OCI-LY3 (cell line): ENCODE measurements around the gene DOCK2.

Experiments
- H2AFZ ChIP-seq: fragments of 200-600, 300-600 bp; shearing (Covaris generic); 2 replicates; pipeline ENCODE4 v1.6.0; 2014; ENCODE audit warnings: antibody characterized with exemption, low read depth, low read length
- H3K27ac ChIP-seq: fragments of 200-600, 300-600 bp; sonication (generic); 2 replicates; pipeline ENCODE4 v1.5.1; 2014; ENCODE audit warnings: mild to moderate bottlenecking, low read length, moderate library complexity, mixed read lengths
- H3K27me3 ChIP-seq: fragments of 200-600, 300-600 bp; sonication (generic); 2 replicates; pipeline ENCODE4 v1.6.1; 2014; ENCODE audit warnings: low read depth, low read length, mixed read lengths
- H3K36me3 ChIP-seq: fragments of 200-600, 300-600 bp; sonication (generic); replicated peaks from 2 replicates; pipeline ENCODE3; 2014; ENCODE audit warnings: low read depth, low read length, mixed read lengths
- H3K4me1 ChIP-seq: fragments of 300-600, 200-600 bp; sonication (generic); 2 replicates; pipeline ENCODE4 v1.6.1; 2014; ENCODE audit warnings: low read length, mixed read lengths
- H3K4me2 ChIP-seq: fragments of 200-600, 300-600 bp; sonication (generic); 2 replicates; pipeline ENCODE4 v1.6.1; 2014; ENCODE audit warnings: low read length, mixed read lengths
- H3K4me3 ChIP-seq: fragments of 300-600, 200-600 bp; sonication (generic); 2 replicates; pipeline ENCODE4 v1.5.1; 2014; ENCODE audit warnings: antibody characterized with exemption, mild to moderate bottlenecking, low read length, moderate library complexity
- H3K79me2 ChIP-seq: fragments of 300-600, 200-600 bp; shearing (Covaris generic); 2 replicates; pipeline ENCODE4 v1.6.1; 2014; ENCODE audit warnings: mild to moderate bottlenecking, low read length, mixed read lengths
- H3K9ac ChIP-seq: fragments of 300-600, 200-600 bp; shearing (Covaris generic); 2 replicates; pipeline ENCODE4 v1.6.0; 2014; ENCODE audit warnings: mild to moderate bottlenecking, low read length, moderate library complexity
- H3K9me3 ChIP-seq: fragments of 200-600, 300-600 bp; shearing (Covaris generic); 2 replicates; pipeline ENCODE4 v1.6.1; 2014; ENCODE audit warnings: low read length, mixed read lengths; ENCODE audit not compliant: insufficient read depth
- H4K20me1 ChIP-seq: fragments of 200-600, 300-600 bp; sonication (generic); 2 replicates; pipeline ENCODE4 v1.6.1; 2016; ENCODE audit warnings: low read length, mixed read lengths; ENCODE audit not compliant: insufficient read depth
- CTCF ChIP-seq: fragments of 200-600, 300-600 bp; sonication (generic); IDR thresholded peaks from 2 replicates; pipeline ENCODE4 v1.5.1; 2014; ENCODE audit warnings: antibody characterized with exemption, low read length, low read depth
- EZH2phosphoT487 ChIP-seq: fragments of 200-600 bp; shearing (Covaris generic); IDR thresholded peaks from 2 replicates; pipeline ENCODE4 v1.6.1; 2018; ENCODE audit warnings: antibody characterized with exemption, mixed run types, low read depth

The DOCK2 gene

GRCh38 chr5:169848271-169848670 lies 211.2 kb downstream of the DOCK2 start:
- peaks cover 17% of the 10 kb centered on the region for H3K9me3 ChIP-seq
- peaks cover 75% of the 10 kb centered on the region for H3K36me3 ChIP-seq
- no peaks in the 10 kb centered on the region for H4K20me1 ChIP-seq
- H3K4me1 ChIP-seq = no peaks in the 10 kb centered on the region
- no peak overlapping the region for H3K9ac ChIP-seq
- no peaks in the 10 kb centered on the region for H3K27me3 ChIP-seq
- no peak overlapping the region for H2AFZ ChIP-seq
- no peak overlapping the region for H3K4me3 ChIP-seq
- H3K4me2 ChIP-seq = no peak overlapping the region
- no peaks in the 10 kb centered on the region for H3K79me2 ChIP-seq
- TF ChIP-seq CTCF (no peak), EZH2phosphoT487 (no peak)
- no peak overlapping the region for H3K27ac ChIP-seq

- Histone ChIP-seq H2AFZ (no peak overlapping the region), H3K27me3 (no peaks in the 10 kb centered on the region), H3K9ac (no peak overlapping the region), H3K79me2 (no peaks in the 10 kb centered on the region), H3K4me1 (no peaks in the 10 kb centered on the region), H3K4me3 (no peak overlapping the region), H3K36me3 (peaks cover 74% of the 10 kb centered on the region), H3K4me2 (no peak overlapping the region), H4K20me1 (no peaks in the 10 kb centered on the region), H3K9me3 (peaks cover 17% of the 10 kb centered on the region), H3K27ac (no peak overlapping the region)
- TF ChIP-seq CTCF (no peak), EZH2phosphoT487 (no peak)
These were observed 211.7 kb downstream of the DOCK2 start for GRCh38 chr5:169848792-169849191.

GRCh38 chr5:169850409-169850808 lies 213.3 kb downstream of the DOCK2 start:
- TF ChIP-seq CTCF (no peak), EZH2phosphoT487 (no peak)
- no peaks in the 10 kb centered on the region for H3K27me3 ChIP-seq
- H3K36me3 ChIP-seq = peaks cover 67% of the 10 kb centered on the region
- no peak overlapping the region for H3K27ac ChIP-seq
- H3K79me2 ChIP-seq = no peaks in the 10 kb centered on the region
- no peak overlapping the region for H3K9ac ChIP-seq
- H3K4me3 ChIP-seq = no peak overlapping the region
- no peak overlapping the region for H2AFZ ChIP-seq
- H3K4me1 ChIP-seq = no peaks in the 10 kb centered on the region
- H3K4me2 ChIP-seq = no peak overlapping the region
- H4K20me1 ChIP-seq = no peaks in the 10 kb centered on the region
- peaks cover 17% of the 10 kb centered on the region for H3K9me3 ChIP-seq

GRCh38 chr5:169851321-169851850 lies 214.3 kb downstream of the DOCK2 start:
- Histone ChIP-seq H3K4me3 (no peak overlapping the region), H3K79me2 (no peaks in the 10 kb centered on the region), H3K9me3 (peaks cover 17% of the 10 kb centered on the region), H4K20me1 (no peaks in the 10 kb centered on the region), H3K27me3 (no peaks in the 10 kb centered on the region), H2AFZ (no peak overlapping the region), H3K9ac (no peak overlapping the region), H3K4me2 (no peak overlapping the region), H3K4me1 (no peaks in the 10 kb centered on the region), H3K36me3 (peaks cover 65% of the 10 kb centered on the region), H3K27ac (no peak overlapping the region)
- no peak for TF ChIP-seq EZH2phosphoT487
- no peak for TF ChIP-seq CTCF
